HepG2 (cell line): Measurements from ENCODE around the gene LBR. TPM values are rescaled to one million over a fixed set of nuclear protein-coding genes. Genes with fewer than 3 reads are reported as not detected.

ENCODE experiments used
- AKAP8 ChIP-seq: sonication (generic); formaldehyde crosslinking; IDR thresholded peaks from 2 replicates; pipeline ENCODE4 v1.5.1; 2020; ENCODE audit warnings: mild to moderate bottlenecking, missing genetic modification reagents
- ARNT ChIP-seq: fragments of 450-650 bp; IDR thresholded peaks from 2 replicates; pipeline ENCODE4 v1.6.1; 2017
- BRD4 ChIP-seq: sonication (generic); formaldehyde crosslinking; IDR thresholded peaks from 2 replicates; pipeline ENCODE4 v1.4.0; 2020; ENCODE audit warnings: missing genetic modification reagents
- CEBPG ChIP-seq: IDR thresholded peaks from 2 replicates; pipeline ENCODE4 v1.6.1; 2016
- ERF ChIP-seq: IDR thresholded peaks from 2 replicates; pipeline ENCODE4 v1.6.1; 2018; ENCODE audit warnings: missing biosample characterization, missing genetic modification reagents
- GATAD2A ChIP-seq: IDR thresholded peaks from 2 replicates; pipeline ENCODE4 v1.6.1; 2016
- HDAC6 ChIP-seq: fragments of 200-600 bp; sonication (generic); IDR thresholded peaks from 2 replicates; pipeline ENCODE4 v1.7.0; 2017; ENCODE audit warnings: mild to moderate bottlenecking, antibody characterized with exemption, low read length, low read depth
- ISX ChIP-seq: sonication (generic); formaldehyde crosslinking; conservative IDR thresholded peaks from 2 replicates; pipeline ENCODE4 v1.5.0; 2020; ENCODE audit warnings: missing genetic modification reagents
- MAFF ChIP-seq: IDR thresholded peaks from 2 replicates; pipeline ENCODE4 v1.6.1; 2011; ENCODE audit warnings: low read depth, low read length, improper control_type of control experiment
- MYNN ChIP-seq: sonication (generic); formaldehyde crosslinking; IDR thresholded peaks from 2 replicates; pipeline ENCODE4 v1.4.0; 2020; ENCODE audit warnings: mild to moderate bottlenecking, low read depth, missing genetic modification reagents
- POLR2G ChIP-seq: fragments of 200-400 bp; formaldehyde crosslinking; IDR thresholded peaks from 2 replicates; pipeline ENCODE4 v1.6.1; 2018; ENCODE audit warnings: mild to moderate bottlenecking, low read depth, low read length, moderate library complexity
- SIN3A ChIP-seq: IDR thresholded peaks from 2 replicates; pipeline ENCODE4 v1.6.1; 2011; ENCODE audit warnings: low read depth, mild to moderate bottlenecking, control low read depth, low read length, borderline replicate concordance
- ZEB1 ChIP-seq: IDR thresholded peaks from 2 replicates; pipeline ENCODE4 v1.6.1; 2012; ENCODE audit warnings: mild to moderate bottlenecking, low read depth, inconsistent platforms; ENCODE audit not compliant: insufficient replicate concordance
- ZFP90 ChIP-seq: sonication (generic); formaldehyde crosslinking; IDR thresholded peaks from 2 replicates; pipeline ENCODE4 v1.8.0; 2022; ENCODE audit warnings: missing genetic modification reagents, mild to moderate bottlenecking, inconsistent platforms, borderline replicate concordance
- ZKSCAN8 ChIP-seq: IDR thresholded peaks from 2 replicates; pipeline ENCODE4 v1.6.1; 2016; ENCODE audit warnings: borderline replicate concordance, missing genetic modification reagents, missing compliant biosample characterization
- ZNF30 ChIP-seq: sonication (generic); formaldehyde crosslinking; IDR thresholded peaks from 2 replicates; pipeline ENCODE4 v1.5.0; 2020; ENCODE audit warnings: mild to moderate bottlenecking, missing genetic modification reagents
- ZNF350 ChIP-seq: sonication (generic); formaldehyde crosslinking; IDR thresholded peaks from 2 replicates; pipeline ENCODE4 v1.4.0; 2020; ENCODE audit warnings: mild to moderate bottlenecking, low read depth, missing genetic modification reagents, borderline replicate concordance
- ZNF776 ChIP-seq: sonication (generic); formaldehyde crosslinking; IDR thresholded peaks from 2 replicates; pipeline ENCODE4 v1.4.0; 2020; ENCODE audit warnings: mild to moderate bottlenecking, missing genetic modification reagents
- ZNF782 ChIP-seq: sonication (generic); formaldehyde crosslinking; IDR thresholded peaks from 2 replicates; pipeline ENCODE4 v1.4.0; 2020; ENCODE audit warnings: missing genetic modification reagents, mild to moderate bottlenecking, borderline replicate concordance
- polyA plus RNA-seq, 8 experiments: library from polyadenylated mRNA; depleted of rRNA in 3 of 8; stranded (reverse) in 7 of 8; unstranded in 1 of 8; fragments of >200 nt; fragmentation: Illumina TruSeq in 4 of 8; extraction: Trizol in 4 of 8; gene quantifications; 2 replicates each; pipeline versions ENCODE4 v1.2.1 to v1.2.3, GENCODE V29; 2011 to 2016; ENCODE audit warnings: low read depth in 4 of 8, missing spikeins in 1 of 8, mixed read lengths in 1 of 8; ENCODE audit not compliant: insufficient read depth in 1 of 8
- total RNA-seq, 5 experiments: library from RNA; depleted of rRNA; stranded (reverse); fragments of >200 nt; fragmentation: Illumina TruSeq; extraction: Trizol; gene quantifications; 2 replicates each; pipeline ENCODE4 v1.2.3, GENCODE V29; 2016; ENCODE audit warnings: low read depth in 1 of 5
- TF ChIP-seq, protein P1 (sequence below): IDR thresholded peaks from 2 replicates; pipeline ENCODE4 v1.6.1; 2016; ENCODE audit warnings: missing compliant biosample characterization, missing genetic modification reagents, borderline replicate concordance
- TF ChIP-seq, protein P2 (sequence below): sonication (generic); formaldehyde crosslinking; IDR thresholded peaks from 2 replicates; pipeline ENCODE4 v1.5.0; 2020; ENCODE audit warnings: mild to moderate bottlenecking, missing genetic modification reagents
- TF ChIP-seq, protein P3 (sequence below), 2 experiments: sonication (generic) in 1 of 2; formaldehyde crosslinking in 1 of 2; IDR thresholded peaks; 2 replicates each; pipeline versions ENCODE4 v1.5.1 to v1.6.1; 2011 to 2020; ENCODE audit warnings: borderline replicate concordance in 1 of 2, low read depth in 1 of 2, low read length in 1 of 2, mild to moderate bottlenecking in 1 of 2, missing genetic modification reagents in 1 of 2, moderate library complexity in 1 of 2
- TF ChIP-seq, protein P4 (sequence below): sonication (generic); formaldehyde crosslinking; IDR thresholded peaks from 2 replicates; pipeline ENCODE4 v1.4.0; 2020; ENCODE audit warnings: missing genetic modification reagents

Gene LBR
- total and polyA plus RNA-seq, 2 of the 13 experiments (the other 11 are each of a cell fraction or from before 2014, with no cell fraction given): 38.9 to 76.7 TPM

DNA sequence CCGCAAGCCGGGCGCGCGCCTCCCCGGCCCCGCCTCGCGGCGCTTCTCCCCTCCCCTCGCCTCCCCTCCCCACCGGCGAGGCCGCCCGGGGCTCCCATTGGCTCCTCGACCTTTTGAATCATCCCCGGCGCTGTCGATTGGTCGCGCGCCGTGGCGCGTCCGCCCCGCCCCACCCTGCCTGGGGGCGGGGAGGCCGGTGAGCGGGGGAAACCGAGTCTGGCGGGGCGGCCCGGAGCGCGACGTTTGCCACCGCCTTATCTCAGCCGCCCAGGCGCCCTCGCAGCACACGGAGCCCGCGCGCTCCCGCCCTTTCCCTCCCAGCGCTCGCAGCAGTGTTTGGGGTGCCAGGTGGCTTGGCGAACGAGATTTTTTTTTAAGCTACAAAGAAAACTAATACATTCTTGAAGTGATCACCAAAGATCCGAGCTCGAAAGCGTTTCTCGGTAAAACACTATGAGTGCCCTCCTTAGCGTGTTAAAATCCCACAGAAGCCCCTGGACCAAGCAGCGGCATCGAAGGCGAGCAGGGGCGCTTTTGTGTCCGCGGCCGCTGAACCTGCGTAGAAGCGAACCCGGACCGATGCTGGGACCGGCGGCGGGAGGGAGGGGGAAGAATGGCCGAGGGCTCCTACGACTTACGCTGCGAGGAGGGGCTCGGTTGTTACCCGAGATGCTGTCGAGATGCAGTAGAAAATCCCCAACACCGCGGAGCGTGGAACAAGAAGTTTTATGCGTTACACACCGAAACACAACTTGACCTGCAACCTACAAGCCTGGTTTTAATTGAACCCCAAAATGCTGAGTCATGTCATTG, 436 bp upstream of the LBR start (continued):
- TF ChIP-seq, protein P1, sequence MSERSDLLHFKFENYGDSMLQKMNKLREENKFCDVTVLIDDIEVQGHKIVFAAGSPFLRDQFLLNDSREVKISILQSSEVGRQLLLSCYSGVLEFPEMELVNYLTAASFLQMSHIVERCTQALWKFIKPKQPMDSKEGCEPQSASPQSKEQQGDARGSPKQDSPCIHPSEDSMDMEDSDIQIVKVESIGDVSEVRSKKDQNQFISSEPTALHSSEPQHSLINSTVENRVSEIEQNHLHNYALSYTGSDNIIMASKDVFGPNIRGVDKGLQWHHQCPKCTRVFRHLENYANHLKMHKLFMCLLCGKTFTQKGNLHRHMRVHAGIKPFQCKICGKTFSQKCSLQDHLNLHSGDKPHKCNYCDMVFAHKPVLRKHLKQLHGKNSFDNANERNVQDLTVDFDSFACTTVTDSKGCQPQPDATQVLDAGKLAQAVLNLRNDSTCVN (CRISPR knock-in tag): no peak
- TF ChIP-seq ISX (CRISPR knock-in tag) (no peak), ZNF30 (CRISPR knock-in tag) (no peak), ARNT (no peak), ZFP90 (CRISPR knock-in tag) (0 out of 2 replicates have a peak, but pooled peaks have one; percentile 26), POLR2G (peak; percentile 87), BRD4 (CRISPR knock-in tag) (no peak), MYNN (CRISPR knock-in tag) (no peak), ZKSCAN8 (CRISPR knock-in tag) (no peak), MAFF (peak; percentile 99), CEBPG (CRISPR knock-in tag) (no peak), HDAC6 (no peak), ZNF776 (no peak), ZNF350 (CRISPR knock-in tag) (peak; percentile 56), ZNF782 (no peak), GATAD2A (CRISPR knock-in tag) (peak; percentile 18; the same call in 1 of the 2 replicates), SIN3A (0 out of 2 replicates have a peak, but pooled peaks have one; percentile 5), ZEB1 (no peak), ERF (CRISPR knock-in tag) (0 out of 2 replicates have a peak, but pooled peaks have one; percentile 25), AKAP8 (CRISPR knock-in tag) (no peak)
- TF ChIP-seq, protein P2, sequence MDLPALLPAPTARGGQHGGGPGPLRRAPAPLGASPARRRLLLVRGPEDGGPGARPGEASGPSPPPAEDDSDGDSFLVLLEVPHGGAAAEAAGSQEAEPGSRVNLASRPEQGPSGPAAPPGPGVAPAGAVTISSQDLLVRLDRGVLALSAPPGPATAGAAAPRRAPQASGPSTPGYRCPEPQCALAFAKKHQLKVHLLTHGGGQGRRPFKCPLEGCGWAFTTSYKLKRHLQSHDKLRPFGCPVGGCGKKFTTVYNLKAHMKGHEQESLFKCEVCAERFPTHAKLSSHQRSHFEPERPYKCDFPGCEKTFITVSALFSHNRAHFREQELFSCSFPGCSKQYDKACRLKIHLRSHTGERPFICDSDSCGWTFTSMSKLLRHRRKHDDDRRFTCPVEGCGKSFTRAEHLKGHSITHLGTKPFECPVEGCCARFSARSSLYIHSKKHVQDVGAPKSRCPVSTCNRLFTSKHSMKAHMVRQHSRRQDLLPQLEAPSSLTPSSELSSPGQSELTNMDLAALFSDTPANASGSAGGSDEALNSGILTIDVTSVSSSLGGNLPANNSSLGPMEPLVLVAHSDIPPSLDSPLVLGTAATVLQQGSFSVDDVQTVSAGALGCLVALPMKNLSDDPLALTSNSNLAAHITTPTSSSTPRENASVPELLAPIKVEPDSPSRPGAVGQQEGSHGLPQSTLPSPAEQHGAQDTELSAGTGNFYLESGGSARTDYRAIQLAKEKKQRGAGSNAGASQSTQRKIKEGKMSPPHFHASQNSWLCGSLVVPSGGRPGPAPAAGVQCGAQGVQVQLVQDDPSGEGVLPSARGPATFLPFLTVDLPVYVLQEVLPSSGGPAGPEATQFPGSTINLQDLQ (CRISPR knock-in tag): no peak
- TF ChIP-seq, protein P3, sequence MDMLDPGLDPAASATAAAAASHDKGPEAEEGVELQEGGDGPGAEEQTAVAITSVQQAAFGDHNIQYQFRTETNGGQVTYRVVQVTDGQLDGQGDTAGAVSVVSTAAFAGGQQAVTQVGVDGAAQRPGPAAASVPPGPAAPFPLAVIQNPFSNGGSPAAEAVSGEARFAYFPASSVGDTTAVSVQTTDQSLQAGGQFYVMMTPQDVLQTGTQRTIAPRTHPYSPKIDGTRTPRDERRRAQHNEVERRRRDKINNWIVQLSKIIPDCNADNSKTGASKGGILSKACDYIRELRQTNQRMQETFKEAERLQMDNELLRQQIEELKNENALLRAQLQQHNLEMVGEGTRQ (IDR thresholded peaks at IDR 0.05; ENCODE audit: low read depth, low read length): no peak
- TF ChIP-seq, protein P3 (CRISPR knock-in tag; IDR thresholded peaks at IDR 0.05; ENCODE audit: borderline replicate concordance): no peak; the same call in 1 of the 2 replicates
- TF ChIP-seq, protein P4, sequence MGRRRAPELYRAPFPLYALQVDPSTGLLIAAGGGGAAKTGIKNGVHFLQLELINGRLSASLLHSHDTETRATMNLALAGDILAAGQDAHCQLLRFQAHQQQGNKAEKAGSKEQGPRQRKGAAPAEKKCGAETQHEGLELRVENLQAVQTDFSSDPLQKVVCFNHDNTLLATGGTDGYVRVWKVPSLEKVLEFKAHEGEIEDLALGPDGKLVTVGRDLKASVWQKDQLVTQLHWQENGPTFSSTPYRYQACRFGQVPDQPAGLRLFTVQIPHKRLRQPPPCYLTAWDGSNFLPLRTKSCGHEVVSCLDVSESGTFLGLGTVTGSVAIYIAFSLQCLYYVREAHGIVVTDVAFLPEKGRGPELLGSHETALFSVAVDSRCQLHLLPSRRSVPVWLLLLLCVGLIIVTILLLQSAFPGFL (CRISPR knock-in tag): no peak
